Lung microvascular endothelial cell (primary cell): ENCODE results near the gene RBBP6. TPM values are rescaled to one million over a fixed set of nuclear protein-coding genes. Genes with fewer than 3 reads are reported as not detected.

Experiments used
- DNase-seq, 2 donors: peaks; one replicate each; pipeline versions ENCODE4 v3.0.0 to v3.0.0-alpha.2; 2010; ENCODE audit warnings: low read depth in 2 of 2
- total RNA-seq: library from RNA; depleted of rRNA; stranded (reverse); fragments of >200 nt; gene quantifications from 2 replicates; pipeline ENCODE4 v1.2.1, GENCODE V29; 2014

RBBP6 gene
- total RNA-seq, 1 donor from 2014 or later, result 11.3 TPM

DNA sequence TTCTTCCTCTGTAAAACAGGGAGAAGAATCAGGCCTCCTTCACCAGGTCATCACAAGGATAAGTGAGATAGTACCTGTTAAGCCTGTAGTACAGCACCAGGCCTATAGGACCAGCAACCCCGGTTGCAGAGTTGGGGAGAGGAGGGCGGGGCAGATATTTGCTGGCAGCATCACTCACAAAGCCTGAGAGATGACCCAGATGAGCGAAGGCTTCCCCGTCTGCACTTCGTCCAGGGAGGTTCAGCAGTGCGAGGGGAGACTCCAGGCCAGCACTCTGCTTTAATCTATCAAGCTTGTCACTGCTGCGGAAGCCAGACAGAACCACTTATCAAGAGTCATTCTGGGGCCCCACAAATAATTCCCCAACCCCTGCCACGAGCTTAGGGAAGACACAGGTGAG lies 15.8 kb upstream of the RBBP6 start:
- DNase-seq, result no peak

DNA sequence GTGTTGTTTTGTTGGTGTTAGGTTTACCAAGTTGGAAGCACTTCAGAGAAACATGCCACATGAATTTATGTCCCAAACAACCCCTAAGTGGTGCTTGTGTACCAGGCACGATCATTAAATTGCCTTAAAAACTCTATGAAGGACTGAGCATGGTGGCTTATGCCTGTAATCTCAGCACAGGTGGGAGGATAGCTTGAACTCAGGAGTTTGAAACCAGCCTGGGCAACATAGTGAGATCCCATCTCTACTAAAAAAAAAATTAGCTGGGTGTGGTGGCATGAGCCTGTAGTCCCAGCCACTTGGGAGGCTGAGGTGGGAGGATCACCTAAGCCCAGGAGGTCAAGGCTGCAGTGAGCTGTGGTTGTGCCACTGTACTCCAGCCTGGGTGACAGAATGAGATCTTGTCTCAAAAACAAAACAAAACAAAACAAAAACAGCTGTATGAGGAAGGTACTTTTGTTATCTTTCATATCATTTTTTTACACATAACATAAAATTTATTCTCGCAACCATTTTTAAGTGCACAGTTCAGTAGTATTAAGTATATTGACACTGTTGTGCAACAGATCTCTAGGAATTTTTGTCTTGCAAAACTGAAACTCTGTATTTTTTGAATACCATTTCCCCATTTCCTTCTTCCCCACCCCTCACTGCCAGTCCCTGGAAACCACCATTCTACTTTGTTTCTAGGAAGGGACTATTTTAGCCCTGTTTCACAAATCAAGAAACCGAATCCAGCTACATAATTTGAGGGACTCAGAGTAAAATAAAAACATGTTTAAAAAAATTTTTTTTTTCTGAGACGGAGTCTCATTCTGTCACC lies 14.3 kb upstream of the RBBP6 start:
- no peak for DNase-seq

DNA sequence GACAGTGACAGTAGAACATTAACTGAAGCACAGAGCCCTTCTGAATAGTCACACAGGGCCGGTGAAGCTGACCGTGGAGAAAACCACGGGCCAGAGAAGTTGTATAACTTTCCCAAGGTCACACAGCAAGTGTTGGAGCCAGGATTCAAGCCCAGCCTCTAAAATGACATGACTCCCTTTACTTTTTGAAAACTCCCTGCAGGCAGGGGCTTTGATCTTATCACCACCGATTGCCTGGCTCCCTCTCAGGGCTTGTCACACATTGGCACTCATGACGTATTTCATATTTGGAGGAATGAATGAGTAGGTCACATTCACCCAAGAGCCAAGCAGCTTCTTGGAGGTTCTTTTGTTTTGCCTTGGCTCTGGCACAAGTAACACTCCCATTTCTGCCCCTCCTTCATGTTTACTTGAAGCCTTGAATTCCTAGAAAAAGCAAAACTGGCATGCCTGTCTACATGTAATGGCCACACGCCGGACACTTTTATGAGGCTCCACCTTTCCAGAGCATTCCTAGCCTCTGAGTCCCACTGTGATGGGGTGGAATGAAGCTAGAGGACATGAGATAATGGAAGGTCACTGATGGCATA lies 13.3 kb upstream of the RBBP6 start:
- DNase-seq, result no peak

DNA sequence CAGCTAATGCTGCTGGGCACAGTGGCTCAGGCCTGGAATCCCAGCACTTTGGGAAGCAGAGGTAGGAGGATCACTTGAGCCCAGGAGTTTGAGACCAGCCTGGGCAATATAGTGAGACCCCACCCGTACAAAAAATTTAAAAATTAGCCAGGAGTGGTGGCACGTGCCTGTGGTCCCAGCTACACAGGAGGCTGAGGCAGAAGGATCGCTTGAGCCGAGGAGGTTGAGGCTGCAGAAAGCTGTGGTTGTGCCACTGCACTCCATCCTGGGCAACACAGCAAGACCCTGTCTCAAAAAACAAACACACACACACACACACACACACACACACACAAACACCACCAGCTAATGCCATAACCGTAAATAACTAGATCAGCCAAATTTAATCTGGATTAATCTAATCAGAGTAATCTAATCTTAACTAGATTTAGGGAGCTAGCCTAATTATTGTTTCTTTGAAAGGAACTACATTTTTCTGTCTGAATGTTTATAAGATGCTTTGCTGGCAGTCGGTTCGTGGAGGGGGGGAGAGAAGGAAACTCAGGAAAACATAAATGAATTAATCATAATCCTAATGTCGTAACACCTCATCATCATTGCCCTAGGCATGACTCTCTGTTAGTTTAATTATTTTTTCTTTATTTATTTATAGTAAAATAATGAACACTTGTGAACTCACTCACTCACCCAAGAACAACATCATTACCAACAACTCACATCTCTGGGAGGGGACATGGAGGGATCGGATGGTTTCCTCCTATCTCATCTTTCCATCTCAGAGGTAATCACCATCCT lies 12.5 kb upstream of the RBBP6 start:
- DNase-seq, result no peak

DNA sequence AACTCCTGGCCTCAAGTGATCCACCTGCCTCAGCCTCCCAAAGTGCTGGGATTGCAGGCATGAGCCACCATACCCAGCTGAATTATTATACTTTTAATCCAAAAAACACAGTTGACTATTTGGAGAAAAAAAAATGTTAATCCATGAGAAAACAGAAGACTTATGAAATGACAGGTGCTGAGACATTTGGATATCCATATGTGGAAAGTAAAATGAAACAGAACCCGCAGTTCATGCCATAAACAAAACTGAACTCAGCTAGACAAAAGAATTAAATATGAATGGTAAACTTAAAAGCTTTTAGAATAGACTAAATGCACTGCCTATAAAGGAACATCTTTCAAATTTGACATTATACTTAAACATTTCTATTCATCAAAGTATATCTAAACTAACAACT lies 8.2 kb upstream of the RBBP6 start:
- DNase-seq, result no peak

DNA sequence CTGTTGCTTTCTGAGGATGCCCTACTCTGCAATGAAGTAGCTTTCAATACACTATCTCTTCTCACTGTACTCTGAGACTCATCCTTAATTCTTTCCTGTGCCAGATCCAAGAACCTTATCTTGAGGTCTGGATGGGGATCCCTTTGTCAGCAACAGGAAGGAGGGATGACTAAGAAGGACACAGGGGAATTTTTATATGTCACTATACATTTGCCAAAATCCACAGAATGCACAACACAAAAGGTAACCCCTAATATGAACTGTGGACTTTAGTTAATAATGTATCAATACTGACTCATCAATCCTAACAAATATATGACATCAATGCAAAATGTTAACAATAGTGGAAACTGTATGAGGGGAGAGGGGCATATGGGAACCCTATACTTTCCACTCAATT lies 4.7 kb upstream of the RBBP6 start:
- peak in 1 of 2 donors; percentile 13 for DNase-seq

DNA sequence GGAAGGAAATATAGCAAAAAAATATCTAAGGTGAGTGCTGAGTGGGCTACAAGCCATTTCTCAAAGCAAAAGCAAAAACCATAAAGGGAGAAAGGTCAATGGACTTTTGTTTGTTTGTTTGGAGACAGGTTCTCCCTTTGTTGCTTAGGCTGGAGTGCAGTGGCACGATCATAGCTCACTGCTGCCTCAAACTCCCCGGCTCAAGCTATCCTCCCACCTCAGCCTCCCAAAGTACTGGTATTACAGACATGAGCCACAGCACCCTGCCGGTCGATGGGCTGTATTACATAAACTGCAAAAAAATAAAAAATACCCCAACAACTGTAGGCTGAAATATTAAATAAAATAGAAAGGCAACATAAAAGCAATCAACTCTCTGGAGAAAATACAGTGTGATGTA lies 3.5 kb upstream of the RBBP6 start:
- no peak for DNase-seq

DNA sequence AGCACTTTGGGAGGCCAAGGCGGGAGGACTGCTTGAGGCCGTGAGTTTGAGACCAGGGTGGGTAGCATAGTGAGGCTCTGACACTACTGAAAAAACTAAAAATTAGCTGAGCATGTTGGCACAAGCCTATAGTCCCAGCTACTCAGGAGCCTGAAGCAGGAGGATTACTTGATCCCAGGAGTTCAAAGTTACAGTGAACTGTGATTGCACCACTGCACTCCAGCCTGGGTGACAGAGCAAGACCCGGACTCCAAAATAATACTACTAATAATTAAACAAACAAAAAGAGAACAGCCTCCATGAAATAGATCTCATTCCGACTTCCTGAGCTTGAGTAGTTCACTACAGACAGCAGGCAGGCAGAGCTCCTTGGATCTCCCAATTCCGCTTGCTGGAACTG lies 2.7 kb upstream of the RBBP6 start:
- DNase-seq, result no peak

DNA sequence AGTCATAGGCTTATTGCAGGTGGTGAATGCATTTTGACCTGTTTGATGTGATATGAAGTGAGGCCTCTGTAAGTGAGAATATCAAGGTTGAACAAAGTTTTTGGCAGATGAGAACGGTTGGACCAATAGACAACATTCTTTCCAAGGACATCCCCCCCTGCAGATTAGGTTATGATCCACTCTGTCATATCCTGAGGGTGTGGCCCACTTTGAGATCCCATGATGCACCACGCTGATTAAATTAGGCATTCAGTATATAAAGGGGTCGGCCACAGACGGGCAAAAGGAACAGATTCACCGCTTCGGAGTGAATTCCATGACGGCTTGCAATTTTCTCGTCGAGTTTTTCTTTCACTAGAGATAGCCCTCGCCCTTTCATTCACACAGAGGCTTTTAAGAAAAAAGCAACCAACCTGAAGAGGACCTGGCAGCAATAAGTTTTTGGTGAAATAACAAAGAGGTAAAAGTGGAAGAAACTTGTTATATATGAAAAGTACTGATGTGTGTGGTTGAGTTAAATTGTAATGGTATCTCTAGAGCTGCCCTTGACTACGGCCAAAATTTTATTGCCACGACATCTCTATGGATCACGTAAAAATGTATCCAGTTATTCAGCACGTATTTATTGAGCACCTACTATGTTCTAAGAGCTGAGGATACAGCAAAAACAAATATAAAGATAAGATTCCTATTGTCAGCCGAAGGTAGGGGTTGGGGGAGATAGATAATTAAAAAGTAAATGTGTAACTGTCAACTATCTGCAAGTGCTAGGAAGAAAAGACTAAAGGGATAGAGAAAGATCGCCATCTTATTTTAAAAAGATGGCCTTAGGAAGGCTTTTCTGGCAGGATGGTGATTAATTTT lies 1.7 kb upstream of the RBBP6 start:
- DNase-seq, result peak in 1 of 2 donors; percentile 41

DNA sequence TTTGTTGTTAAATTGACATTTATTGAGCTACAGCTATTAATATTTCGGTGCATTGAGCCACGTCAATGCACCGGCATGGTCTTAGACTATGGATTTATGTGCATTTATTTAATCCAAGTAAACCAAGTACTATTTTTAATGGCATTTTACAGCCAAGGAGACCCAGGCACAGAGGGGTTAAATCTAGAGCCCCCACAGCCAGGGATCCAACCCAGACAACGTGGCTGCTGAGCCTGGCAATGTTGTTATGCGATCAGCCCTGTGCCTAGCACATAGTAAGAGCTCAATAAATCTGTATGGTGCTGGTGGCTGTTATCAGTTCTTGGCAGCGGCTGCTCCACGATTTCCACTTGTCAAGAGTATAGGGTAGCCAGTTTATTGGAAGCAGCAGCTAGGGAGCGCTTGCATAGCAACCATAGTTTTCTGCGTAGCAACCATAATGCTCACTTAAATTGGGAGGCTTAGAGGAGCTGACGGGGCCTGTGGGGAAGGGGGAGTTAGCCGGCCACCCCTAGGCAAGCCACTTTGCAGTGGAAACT lies 541 bp upstream of the RBBP6 start:
- DNase-seq, result peak in 1 of 2 donors; percentile 94

DNA sequence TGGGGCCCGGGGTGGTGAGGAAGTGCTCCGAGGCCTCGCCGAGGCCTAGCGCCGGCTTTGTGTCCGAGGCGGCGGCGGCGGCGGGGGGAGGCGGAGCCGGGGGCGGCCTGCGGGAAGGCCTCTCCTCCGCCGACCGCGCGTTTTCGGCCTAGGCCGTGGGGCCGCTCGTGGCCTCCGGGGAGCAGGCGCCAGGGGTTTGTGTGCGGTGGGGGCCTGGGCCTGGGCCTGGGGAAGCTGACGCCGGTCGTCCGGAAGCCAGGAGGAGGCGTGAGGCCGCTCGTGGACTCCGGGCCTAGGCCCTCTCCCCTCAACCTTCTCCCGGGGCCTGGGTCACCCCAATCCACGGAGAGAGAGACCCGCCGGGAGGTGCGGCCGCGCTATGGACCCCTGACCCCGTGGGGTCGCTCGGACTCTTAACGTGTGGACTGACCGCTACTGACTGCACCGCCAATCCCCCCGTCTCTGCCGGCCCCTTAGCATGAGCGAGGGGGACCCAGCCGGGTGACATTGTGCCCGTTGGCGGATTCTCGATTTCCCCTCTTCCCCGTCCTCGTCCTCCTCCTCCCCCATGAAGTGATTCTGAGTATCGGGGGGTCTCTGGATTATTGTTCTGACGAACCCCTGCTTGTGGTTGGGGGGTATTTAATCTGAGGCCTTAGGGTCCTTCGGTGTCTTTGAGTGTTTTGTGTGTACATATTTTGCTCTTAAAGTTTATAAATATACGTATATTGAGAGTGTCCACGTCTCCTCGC lies 660 bp downstream of the RBBP6 start:
- DNase-seq, result peak; percentile 57 to 71

DNA sequence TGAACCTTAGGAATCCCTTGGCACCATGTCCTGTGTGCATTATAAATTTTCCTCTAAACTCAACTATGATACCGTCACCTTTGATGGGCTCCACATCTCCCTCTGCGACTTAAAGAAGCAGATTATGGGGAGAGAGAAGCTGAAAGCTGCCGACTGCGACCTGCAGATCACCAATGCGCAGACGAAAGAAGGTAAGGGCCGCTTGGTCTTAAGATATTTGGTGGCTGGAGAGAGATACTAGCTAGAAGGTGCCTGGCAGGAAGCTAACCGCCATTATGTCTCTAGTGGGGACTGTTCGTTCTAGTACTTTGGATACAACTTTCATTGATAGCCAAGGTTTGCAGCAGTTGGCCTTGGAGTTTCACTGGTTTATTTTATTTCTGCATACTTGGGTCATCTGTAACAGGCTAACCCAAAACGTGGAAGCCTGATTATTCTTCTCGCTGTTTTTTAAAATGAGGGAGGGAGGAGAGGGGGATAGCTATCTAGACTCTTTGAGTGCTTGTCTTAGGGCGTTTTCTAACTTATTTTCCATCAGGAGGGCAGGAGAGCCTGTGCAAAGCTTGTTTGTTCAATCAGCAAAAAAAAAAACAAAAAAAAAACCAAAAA lies 1.3 kb downstream of the RBBP6 start:
- peak; percentile 18 to 35 for DNase-seq

DNA sequence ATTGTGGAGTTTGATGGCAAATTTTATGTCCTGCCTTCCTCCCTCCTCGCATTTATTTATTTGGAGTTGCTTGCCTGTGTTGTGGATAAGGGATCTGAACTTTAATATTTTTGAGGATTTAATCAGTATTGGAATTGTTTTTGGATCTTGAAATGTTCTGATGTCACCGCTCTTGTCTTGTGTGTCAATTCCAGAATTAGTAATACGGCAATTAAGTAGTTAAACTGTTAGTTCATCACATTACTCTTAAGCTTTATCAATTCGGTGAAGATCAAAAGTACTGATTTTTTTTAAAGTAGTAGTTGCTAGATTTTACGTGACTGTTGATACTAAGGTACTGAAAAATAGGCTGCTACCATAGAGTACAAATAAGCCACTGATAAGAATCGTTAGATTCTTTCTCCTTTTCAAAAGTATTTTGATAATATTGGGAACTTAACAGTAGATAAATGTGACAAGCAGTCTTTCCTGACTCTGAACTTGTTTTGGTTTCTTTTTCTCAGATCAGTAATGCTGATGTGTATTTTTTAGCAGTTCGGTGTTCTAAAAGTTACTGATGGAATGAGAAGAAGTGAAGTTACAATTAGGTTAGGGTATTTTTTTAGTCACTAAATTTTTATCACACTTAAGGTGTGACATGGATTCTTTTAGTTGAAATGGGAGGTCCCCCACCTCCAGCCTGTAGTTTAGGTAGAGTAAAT lies 2.0 kb downstream of the RBBP6 start:
- DNase-seq, result peak in 1 of 2 donors; percentile 28

DNA sequence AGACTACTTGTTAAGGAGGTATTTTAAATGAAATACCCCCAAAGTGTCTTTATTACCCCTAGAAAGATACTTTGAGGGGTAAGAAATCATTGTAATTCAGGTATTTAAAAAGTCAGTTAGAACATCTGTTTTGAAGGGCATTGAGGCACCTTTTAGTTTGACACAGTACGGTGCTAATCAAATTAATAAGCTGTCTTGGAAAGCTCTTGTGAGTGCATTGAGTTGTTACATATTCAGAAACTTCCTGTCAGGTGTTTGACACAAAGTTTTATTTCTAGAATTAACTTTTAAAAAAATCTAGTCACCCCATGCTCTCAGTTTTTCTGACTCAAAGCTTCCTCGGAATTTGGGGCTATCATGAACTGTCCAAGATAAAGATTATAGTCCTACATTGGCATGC lies 4.6 kb downstream of the RBBP6 start:
- DNase-seq, result no peak

DNA sequence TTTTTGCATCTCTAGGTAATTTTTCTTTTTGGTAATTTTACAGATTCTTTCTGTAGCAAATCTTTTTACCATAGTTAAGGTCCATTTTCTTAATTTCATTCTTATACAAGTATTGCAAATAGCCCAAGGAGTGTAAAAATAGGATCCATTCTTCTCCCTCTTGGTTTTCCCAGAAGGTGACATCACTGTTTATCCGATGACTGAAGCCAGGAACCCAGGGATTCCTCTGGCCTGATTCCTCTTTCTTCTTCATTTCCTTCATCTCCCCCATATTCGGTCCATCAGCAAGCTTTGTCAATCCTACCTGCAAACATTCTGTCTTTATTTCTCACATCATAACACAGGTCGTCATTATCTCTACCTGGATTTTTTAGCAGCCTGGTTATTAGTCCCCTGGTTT lies 5.3 kb downstream of the RBBP6 start:
- peak in 1 of 2 donors; percentile 65 for DNase-seq

DNA sequence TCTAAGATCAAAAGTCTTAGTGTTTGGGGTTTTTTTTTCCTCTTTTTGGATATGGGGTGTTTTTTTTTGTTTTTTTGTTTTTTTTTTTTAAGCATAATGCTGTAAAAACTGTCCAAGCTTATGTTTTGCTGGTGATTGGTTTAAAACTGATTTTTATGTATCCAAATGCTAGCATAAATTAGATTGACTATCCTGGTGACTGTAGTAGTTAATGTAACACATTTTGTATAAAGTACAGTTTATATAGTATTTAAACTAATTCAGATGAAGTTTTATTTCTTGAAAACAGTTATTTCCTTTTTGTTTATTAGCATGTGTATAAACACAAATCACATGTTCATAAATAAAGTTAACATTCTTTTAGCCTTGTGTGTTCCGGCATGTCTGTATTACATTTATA lies 10.9 kb downstream of the RBBP6 start:
- no peak for DNase-seq

DNA sequence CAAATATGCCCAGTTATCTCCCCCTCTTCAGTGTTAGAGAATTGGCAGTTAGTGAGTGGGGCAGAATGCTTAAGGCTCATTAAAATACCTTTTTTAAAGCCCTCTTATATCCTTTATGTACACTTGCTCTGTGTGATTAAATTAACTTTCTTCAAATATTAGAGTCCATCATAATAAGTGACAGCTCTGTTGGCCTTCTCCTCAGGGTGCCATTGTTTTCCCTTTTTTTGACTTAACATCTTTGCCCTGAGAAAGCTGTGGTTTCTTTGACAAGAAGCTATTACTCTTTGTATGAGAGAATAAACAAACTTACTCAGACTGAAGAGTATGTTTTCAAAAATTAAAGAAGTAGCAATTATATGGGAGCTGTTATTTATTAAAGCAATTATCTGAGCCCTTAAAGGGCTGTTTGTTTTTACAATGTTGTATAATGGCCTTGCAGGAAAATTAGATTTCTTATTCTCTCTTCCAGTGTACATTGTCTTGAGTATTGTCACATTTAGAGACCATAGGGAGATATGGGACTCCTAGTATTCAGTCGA lies 13.4 kb downstream of the RBBP6 start:
- no peak for DNase-seq

DNA sequence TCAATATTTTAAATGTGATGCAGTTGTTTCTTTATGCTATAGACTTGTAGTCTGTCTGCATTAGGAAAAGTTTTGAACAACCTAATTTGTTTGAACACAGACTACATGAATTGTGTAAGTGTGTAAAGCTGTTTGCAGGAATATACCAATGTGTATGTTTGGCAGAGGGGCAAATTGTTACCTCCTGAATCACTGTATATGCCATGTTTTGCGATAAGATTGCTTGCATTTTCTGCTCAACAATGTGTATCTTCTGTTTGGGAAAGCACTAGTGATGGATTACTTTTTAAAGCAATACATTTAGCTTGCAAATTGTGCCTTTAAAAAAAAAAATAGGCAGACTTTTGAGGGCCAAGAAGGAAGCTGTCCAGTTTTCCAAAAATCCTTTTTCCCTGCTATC lies 14.6 kb downstream of the RBBP6 start:
- DNase-seq, result no peak

DNA sequence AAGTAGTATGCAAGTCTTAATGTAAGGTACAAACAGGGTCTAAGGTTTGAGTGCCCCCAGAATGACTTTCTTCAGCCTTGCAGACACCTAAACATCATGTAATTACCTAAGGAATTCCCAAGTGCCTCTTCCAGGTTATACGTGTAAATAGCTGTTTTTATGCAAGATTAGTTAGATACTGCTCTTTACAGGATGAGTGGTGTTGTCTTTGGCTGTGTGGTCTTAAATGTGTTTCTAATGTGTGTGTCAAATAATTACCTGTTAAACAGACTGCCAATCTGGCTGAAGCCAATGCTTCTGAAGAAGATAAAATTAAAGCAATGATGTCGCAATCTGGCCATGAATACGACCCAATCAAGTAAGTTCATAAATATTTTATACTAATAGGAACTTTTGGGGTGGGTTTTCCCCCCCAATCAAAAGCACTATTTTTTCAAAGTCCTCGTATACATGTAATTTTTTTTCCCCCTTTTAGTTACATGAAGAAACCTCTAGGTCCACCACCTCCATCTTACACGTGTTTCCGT lies 16.0 kb downstream of the RBBP6 start:
- peak in 1 of 2 donors; percentile 19 for DNase-seq
